ENCODE data around the gene MFSD2A.
"Not testable (repeated sequence)": the region's sequence is repeated elsewhere in the genome, so short reads cannot be mapped to it uniquely, and the experiment has no call there.

Gene MFSD2A

DNA sequence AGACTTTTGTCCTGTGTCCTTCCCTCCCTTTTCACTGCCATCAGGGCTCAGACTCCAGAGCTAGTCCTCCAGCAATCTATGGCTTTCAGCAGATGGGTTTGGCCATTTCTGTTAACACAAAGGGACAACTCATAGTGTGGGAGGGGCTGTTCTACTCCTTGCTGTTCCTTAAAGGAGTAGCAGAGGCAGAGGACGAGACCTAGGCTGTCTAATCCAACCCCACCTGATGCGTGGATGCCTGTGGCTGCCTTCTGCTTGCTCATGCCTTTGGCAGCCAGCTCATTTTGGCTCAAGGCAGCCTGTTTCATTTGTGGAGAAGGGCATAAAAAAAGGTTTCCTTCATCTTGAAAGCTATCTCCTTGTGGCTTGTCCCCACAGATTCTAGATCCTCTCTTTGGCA lies 27.0 kb downstream of the MFSD2A start:
- Histone ChIP-seq H3K9me3 (ENCODE audit: control insufficient read depth, low read length) (no peaks in the 10 kb centered on the region), H2BK12ac (ENCODE audit: low read length in 2 of 2) (no peak overlapping the region), H3K4me1 (ENCODE audit: control insufficient read depth, insufficient read depth, low read depth, low read length) (peaks cover 2% of the 10 kb centered on the region), H4K91ac (ENCODE audit: low read length) (no peak overlapping the region), H3K27me3 (ENCODE audit: control insufficient read depth in 1 of 2, insufficient read depth in 1 of 2, low read length in 2 of 2) (no peaks in the 10 kb centered on the region), H2BK120ac (ENCODE audit: low read depth, low read length) (no peak overlapping the region), H3K79me1 (replicated peaks; ENCODE audit: low read length, poor library complexity, severe bottlenecking) (no peaks in the 10 kb centered on the region), H3K4ac (ENCODE audit: low read depth in 1 of 2, low read length in 2 of 2) (no peak overlapping the region), H2AK5ac (ENCODE audit: low read length, severe bottlenecking) (peak overlapping the region; percentile 16), H2AFZ (ENCODE audit: low read depth, low read length) (peak overlapping the region; percentile 91), H3K4me2 (ENCODE audit: low read length, poor library complexity, severe bottlenecking) (no peak overlapping the region), H3K4me3 (ENCODE audit: insufficient read depth in 1 of 2, low read depth in 1 of 2, low read length in 2 of 2) (no peak overlapping the region), H4K8ac (ENCODE audit: low read length) (no peak overlapping the region), H3K23ac (ENCODE audit: low read length in 2 of 2) (no peak overlapping the region), H3K36me3 (ENCODE audit: control insufficient read depth in 1 of 2, insufficient read depth in 2 of 2, low read depth in 1 of 2, low read length in 2 of 2) (no peaks in the 10 kb centered on the region), H3K18ac (ENCODE audit: low read depth in 1 of 2, low read length in 2 of 2) (no peak overlapping the region), H3K27ac (ENCODE audit: low read length, poor library complexity, severe bottlenecking) (peak overlapping the region; percentile 38), H2BK5ac (ENCODE audit: low read depth, low read length, poor library complexity, severe bottlenecking) (no peak overlapping the region), H3K14ac (ENCODE audit: low read length in 2 of 2) (no peak overlapping the region), H2BK15ac (ENCODE audit: low read depth, poor library complexity, severe bottlenecking) (no peak overlapping the region), H3K9ac (ENCODE audit: low read length) (peak overlapping the region; percentile 11)
- peak; percentile 70 for DNase-seq
- WGBS, result 30% methylated on average over 2 of the region's 2 CpGs

DNA sequence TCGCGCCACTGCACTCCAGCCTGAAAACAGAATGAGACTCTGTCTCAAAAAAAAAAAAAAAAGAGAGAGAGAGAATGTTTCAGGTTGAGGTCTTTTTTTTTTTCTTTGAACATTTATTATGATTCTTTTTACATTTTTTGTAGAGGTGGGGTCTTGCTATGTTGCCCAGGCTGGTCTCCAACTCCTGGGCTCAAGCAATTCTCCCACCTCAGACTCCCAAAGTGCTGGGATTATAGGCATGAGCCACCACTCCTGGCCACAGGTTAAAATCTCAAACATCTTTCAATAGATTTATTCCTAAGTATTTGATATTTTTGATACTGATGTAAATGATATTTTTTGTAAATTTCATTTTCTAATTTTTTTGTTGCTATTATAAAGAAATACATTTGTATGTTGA lies 29.5 kb downstream of the MFSD2A start:
- H2BK12ac ChIP-seq (ENCODE audit: low read length in 2 of 2); H2AK5ac ChIP-seq (ENCODE audit: low read length, severe bottlenecking); H2BK120ac ChIP-seq (ENCODE audit: low read depth, low read length); H3K23ac ChIP-seq (ENCODE audit: low read length in 2 of 2); H3K9me3 ChIP-seq (ENCODE audit: control insufficient read depth, low read length); H2BK15ac ChIP-seq (ENCODE audit: low read depth, poor library complexity, severe bottlenecking); H2BK5ac ChIP-seq (ENCODE audit: low read depth, low read length, poor library complexity, severe bottlenecking); H3K27ac ChIP-seq (ENCODE audit: low read length, poor library complexity, severe bottlenecking); H3K36me3 ChIP-seq (ENCODE audit: control insufficient read depth in 1 of 2, insufficient read depth in 2 of 2, low read depth in 1 of 2, low read length in 2 of 2); H3K79me1 ChIP-seq (replicated peaks; ENCODE audit: low read length, poor library complexity, severe bottlenecking); H4K8ac ChIP-seq (ENCODE audit: low read length); H3K14ac ChIP-seq (ENCODE audit: low read length in 2 of 2); H3K4me2 ChIP-seq (ENCODE audit: low read length, poor library complexity, severe bottlenecking); H4K91ac ChIP-seq (ENCODE audit: low read length); H3K4ac ChIP-seq (ENCODE audit: low read depth in 1 of 2, low read length in 2 of 2); H3K4me1 ChIP-seq (ENCODE audit: control insufficient read depth, insufficient read depth, low read depth, low read length); H2AFZ ChIP-seq (ENCODE audit: low read depth, low read length); H3K18ac ChIP-seq (ENCODE audit: low read depth in 1 of 2, low read length in 2 of 2); H3K27me3 ChIP-seq (ENCODE audit: control insufficient read depth in 1 of 2, insufficient read depth in 1 of 2, low read length in 2 of 2); H3K4me3 ChIP-seq (ENCODE audit: insufficient read depth in 1 of 2, low read depth in 1 of 2, low read length in 2 of 2); DNase-seq; H3K9ac ChIP-seq (ENCODE audit: low read length): not testable (repeated sequence)
- 100% methylated on average over 2 of the region's 2 CpGs for WGBS

DNA sequence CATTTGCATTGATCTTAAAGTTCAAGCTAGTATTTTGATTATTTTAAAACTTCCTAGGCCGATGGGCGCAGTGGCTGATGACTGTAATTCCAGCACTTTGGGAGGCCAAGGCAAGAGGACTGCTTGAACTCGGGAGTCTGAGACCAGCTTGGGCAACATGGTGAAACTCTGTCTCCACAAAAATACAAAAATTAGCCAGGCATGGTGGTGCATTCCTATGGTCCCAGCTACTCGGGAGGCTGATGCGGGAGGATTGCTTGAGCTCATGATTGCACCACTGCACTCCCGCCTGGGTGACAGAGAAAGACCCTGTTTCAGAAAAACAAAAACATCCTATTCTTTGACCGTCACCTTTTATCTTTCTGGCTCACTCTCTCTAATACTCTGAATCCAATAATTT lies 30.0 kb downstream of the MFSD2A start:
- Histone ChIP-seq H2BK15ac (ENCODE audit: low read depth, poor library complexity, severe bottlenecking) (no peak overlapping the region), H4K91ac (ENCODE audit: low read length) (no peak overlapping the region), H3K14ac (ENCODE audit: low read length in 2 of 2) (no peak overlapping the region), H2AK5ac (ENCODE audit: low read length, severe bottlenecking) (no peak overlapping the region), H3K9me3 (ENCODE audit: control insufficient read depth, low read length) (no peaks in the 10 kb centered on the region), H3K23ac (ENCODE audit: low read length in 2 of 2) (no peak overlapping the region), H3K4me2 (ENCODE audit: low read length, poor library complexity, severe bottlenecking) (no peak overlapping the region), H2BK12ac (ENCODE audit: low read length in 2 of 2) (no peak overlapping the region), H3K36me3 (ENCODE audit: control insufficient read depth in 1 of 2, insufficient read depth in 2 of 2, low read depth in 1 of 2, low read length in 2 of 2) (no peaks in the 10 kb centered on the region), H3K27me3 (ENCODE audit: control insufficient read depth in 1 of 2, insufficient read depth in 1 of 2, low read length in 2 of 2) (no peaks in the 10 kb centered on the region), H3K79me1 (replicated peaks; ENCODE audit: low read length, poor library complexity, severe bottlenecking) (no peaks in the 10 kb centered on the region), H3K18ac (ENCODE audit: low read depth in 1 of 2, low read length in 2 of 2) (no peak overlapping the region), H3K27ac (ENCODE audit: low read length, poor library complexity, severe bottlenecking) (no peak overlapping the region), H3K4me1 (ENCODE audit: control insufficient read depth, insufficient read depth, low read depth, low read length) (peaks cover 2% of the 10 kb centered on the region), H3K9ac (ENCODE audit: low read length) (no peak overlapping the region), H3K4ac (ENCODE audit: low read depth in 1 of 2, low read length in 2 of 2) (no peak overlapping the region), H4K8ac (ENCODE audit: low read length) (no peak overlapping the region), H2AFZ (ENCODE audit: low read depth, low read length) (no peak overlapping the region), H2BK5ac (ENCODE audit: low read depth, low read length, poor library complexity, severe bottlenecking) (no peak overlapping the region), H3K4me3 (ENCODE audit: insufficient read depth in 1 of 2, low read depth in 1 of 2, low read length in 2 of 2) (no peak overlapping the region), H2BK120ac (ENCODE audit: low read depth, low read length) (no peak overlapping the region)
- DNase-seq, result no peak
- 93% methylated on average over 7 of the region's 7 CpGs for WGBS

GRCh38 chr1:39987869-39988268 lies 32.9 kb downstream of the MFSD2A start:
- Histone ChIP-seq H2BK15ac (ENCODE audit: low read depth, poor library complexity, severe bottlenecking) (peak overlapping the region; percentile 63), H3K23ac (ENCODE audit: low read length in 2 of 2) (no peak overlapping the region), H3K4me2 (ENCODE audit: low read length, poor library complexity, severe bottlenecking) (no peak overlapping the region), H2BK5ac (ENCODE audit: low read depth, low read length, poor library complexity, severe bottlenecking) (no peak overlapping the region), H3K79me1 (replicated peaks; ENCODE audit: low read length, poor library complexity, severe bottlenecking) (no peaks in the 10 kb centered on the region), H4K91ac (ENCODE audit: low read length) (no peak overlapping the region), H3K9me3 (ENCODE audit: control insufficient read depth, low read length) (no peaks in the 10 kb centered on the region), H3K4me1 (ENCODE audit: control insufficient read depth, insufficient read depth, low read depth, low read length) (peaks cover 1% of the 10 kb centered on the region), H3K4ac (ENCODE audit: low read depth in 1 of 2, low read length in 2 of 2) (no peak overlapping the region), H2AK5ac (ENCODE audit: low read length, severe bottlenecking) (no peak overlapping the region), H3K14ac (ENCODE audit: low read length in 2 of 2) (peak overlapping the region in 1 of 2 experiments; percentile 32), H4K8ac (ENCODE audit: low read length) (peak overlapping the region; percentile 71), H3K27me3 (ENCODE audit: control insufficient read depth in 1 of 2, insufficient read depth in 1 of 2, low read length in 2 of 2) (no peaks in the 10 kb centered on the region), H3K9ac (ENCODE audit: low read length) (no peak overlapping the region), H3K27ac (ENCODE audit: low read length, poor library complexity, severe bottlenecking) (no peak overlapping the region), H3K18ac (ENCODE audit: low read depth in 1 of 2, low read length in 2 of 2) (no peak overlapping the region), H3K36me3 (ENCODE audit: control insufficient read depth in 1 of 2, insufficient read depth in 2 of 2, low read depth in 1 of 2, low read length in 2 of 2) (no peaks in the 10 kb centered on the region), H3K4me3 (ENCODE audit: insufficient read depth in 1 of 2, low read depth in 1 of 2, low read length in 2 of 2) (no peak overlapping the region), H2BK12ac (ENCODE audit: low read length in 2 of 2) (no peak overlapping the region), H2AFZ (ENCODE audit: low read depth, low read length) (no peak overlapping the region), H2BK120ac (ENCODE audit: low read depth, low read length) (no peak overlapping the region)
- no peak for DNase-seq
- WGBS, result 100% methylated on average over 3 of the region's 3 CpGs
